Muscle of back (tissue), 13 donors: ENCODE measurements around the gene PPP2R2D. TPM values are rescaled to one million over a fixed set of nuclear protein-coding genes. Genes with fewer than 3 reads are reported as not detected.

Experiments used
- DNase-seq, 3 donors: peaks; one replicate each; pipeline versions ENCODE4 v3.0.0 to v3.0.0-alpha.2; 2013
- long read RNA-seq, 9 donors: transcript quantifications; one replicate each; lab custom pipeline, GENCODE V29; 2026
- polyA plus RNA-seq, 10 donors: library from polyadenylated mRNA; unstranded; fragments of 120-200 nt; gene quantifications; one replicate each; pipeline ENCODE4 v1.2.1, GENCODE V29; 2013; ENCODE audit not compliant: insufficient read length in 10 of 10

The PPP2R2D gene
- 10 to 100 TPM; 26.7 to 33.1 (median 30.2) TPM for polyA plus RNA-seq
- long read RNA-seq, donor 1, full-length matches to known transcripts: 3 of 3 reads
- long read RNA-seq, donor 1, partial matches to known transcripts: 0 of 3 reads
- long read RNA-seq, donor 1, other reads (novel, unspliced or antisense): 0 of 3 reads
- long read RNA-seq, donor 2, full-length matches to known transcripts: 1 of 1 reads
- long read RNA-seq, donor 2, partial matches to known transcripts: 0 of 1 reads
- long read RNA-seq, donor 2, other reads (novel, unspliced or antisense): 0 of 1 reads
- long read RNA-seq, donor 3: 0 reads
- long read RNA-seq, donor 4, partial matches to known transcripts: 5 of 5 reads
- long read RNA-seq, donor 4, other reads (novel, unspliced or antisense): 0 of 5 reads
- long read RNA-seq, donor 5, full-length matches to known transcripts: 1 of 1 reads
- long read RNA-seq, donor 5, partial matches to known transcripts: 0 of 1 reads
- long read RNA-seq, donor 5, other reads (novel, unspliced or antisense): 0 of 1 reads
- long read RNA-seq, donor 6, full-length matches to known transcripts: 1 of 1 reads
- long read RNA-seq, donor 6, partial matches to known transcripts: 0 of 1 reads
- long read RNA-seq, donor 6, other reads (novel, unspliced or antisense): 0 of 1 reads
- long read RNA-seq, donor 7, full-length matches to known transcripts: 2 of 2 reads
- long read RNA-seq, donor 7, partial matches to known transcripts: 0 of 2 reads
- long read RNA-seq, donor 7, other reads (novel, unspliced or antisense): 0 of 2 reads
- long read RNA-seq, donor 8: 0 reads
- long read RNA-seq, donor 9: 0 reads

- DNase-seq: peak; percentile 93 to 99 (median 96)
Observed at GRCh38 chr10:131900350-131901152, at the start of gene PPP2R2D. Gene PPP2R2D (plus strand): TSS chr10:131901008. CDS start chr10:131901149, 141 bp downstream.

GRCh38 chr10:131851346-131851745, 49.5 kb upstream of the PPP2R2D start:
- peak in 1 of 3 donors; percentile 23 for DNase-seq

- no peak for DNase-seq
Observed at GRCh38 chr10:131852176-131852822, 48.5 kb upstream of the PPP2R2D start.

- DNase-seq: no peak
Observed at GRCh38 chr10:131852823-131853609, 47.8 kb upstream of the PPP2R2D start.

- no peak for DNase-seq
Observed at GRCh38 chr10:131853610-131853964, 47.2 kb upstream of the PPP2R2D start.

- DNase-seq: no peak
Observed at GRCh38 chr10:131854579-131855335, 46.1 kb upstream of the PPP2R2D start.

- DNase-seq: no peak
Observed at GRCh38 chr10:131855461-131856401, 45.1 kb upstream of the PPP2R2D start.

- no peak for DNase-seq
Observed at GRCh38 chr10:131856441-131857094, 44.2 kb upstream of the PPP2R2D start.

- DNase-seq: no peak
Observed at GRCh38 chr10:131857156-131858117, 43.4 kb upstream of the PPP2R2D start.

- DNase-seq: no peak
Observed at GRCh38 chr10:131858118-131858515, 42.7 kb upstream of the PPP2R2D start.

- no peak for DNase-seq
Observed at GRCh38 chr10:131858583-131859340, 42.0 kb upstream of the PPP2R2D start.

GRCh38 chr10:131859341-131860020, 41.3 kb upstream of the PPP2R2D start:
- no peak for DNase-seq

- no peak for DNase-seq
Observed at GRCh38 chr10:131860311-131860710, 40.5 kb upstream of the PPP2R2D start.

GRCh38 chr10:131860806-131861440, 39.9 kb upstream of the PPP2R2D start:
- DNase-seq: no peak

GRCh38 chr10:131862548-131862947, 38.3 kb upstream of the PPP2R2D start:
- DNase-seq: no peak
